PC-3 (cell line): Measurements from ENCODE around the gene ABHD2. TPM values are rescaled to one million over a fixed set of nuclear protein-coding genes. Genes with fewer than 3 reads are reported as not detected.
"Not testable (repeated sequence)": the region's sequence is repeated elsewhere in the genome, so short reads cannot be mapped to it uniquely, and the experiment has no call there.

Experiments
- ATAC-seq: fragments of 200-7000 bp; cut with Tn5 transposase; 2 replicates; pipeline ENCODE4 v1.9.1; 2020; ENCODE audit warnings: mild to moderate bottlenecking, moderate library complexity
- BruUV-seq: library from RNA; stranded (reverse); fragments of 400-500 nt; replicated peaks from 2 replicates; lab custom pipeline; 2021; lab: Mats Ljungman, UMichigan
- CTCF ChIA-PET: fragments of 300-600 bp; sonication (Branson Sonifier 250); formaldehyde crosslinking; loops from one replicate; lab custom pipeline; 2022; ENCODE audit warnings: antibody characterized with exemption; lab: Charles Lee
- POLR2A ChIA-PET: fragments of 300-600 bp; sonication (Branson Sonifier 250); formaldehyde crosslinking; loops from one replicate; lab custom pipeline; 2022; ENCODE audit warnings: antibody characterized with exemption; ENCODE audit not compliant: unreplicated experiment; lab: Charles Lee
- DNase-seq: peaks from one replicate; pipeline ENCODE4 v3.0.0-alpha.2; 2015
- H2AFZ ChIP-seq: fragments of 300-600 bp; sonication (generic); 2 replicates; pipeline ENCODE4 v1.6.0; 2016; ENCODE audit warnings: antibody characterized with exemption, low read length
- H3F3A ChIP-seq: fragments of 300-600 bp; sonication (generic); one replicate; pipeline ENCODE4 v1.6.0; 2017; ENCODE audit warnings: antibody characterized with exemption, low read length, control low read depth, mild to moderate bottlenecking; ENCODE audit not compliant: unreplicated experiment
- H3K27ac ChIP-seq: fragments of 300-600 bp; sonication (generic); 2 replicates; pipeline ENCODE4 v1.5.1; 2016; ENCODE audit warnings: mild to moderate bottlenecking, low read length
- H3K27me3 ChIP-seq: fragments of 300-600 bp; sonication (generic); 2 replicates; pipeline ENCODE4 v1.6.1; 2016; ENCODE audit warnings: low read length, mixed read lengths
- H3K36me3 ChIP-seq: fragments of 300-600 bp; sonication (generic); 2 replicates; pipeline ENCODE4 v1.6.1; 2016; ENCODE audit warnings: low read depth, mixed run types, low read length, mixed read lengths
- H3K4me1 ChIP-seq: fragments of 300-600 bp; sonication (generic); 2 replicates; pipeline ENCODE4 v1.5.1; 2016; ENCODE audit warnings: low read length; ENCODE audit not compliant: insufficient read depth
- H3K4me2 ChIP-seq: fragments of 300-600 bp; sonication (generic); 2 replicates; pipeline ENCODE4 v1.6.0; 2016; ENCODE audit warnings: low read length
- H3K4me3 ChIP-seq: fragments of 300-600 bp; sonication (generic); 2 replicates; pipeline ENCODE4 v1.5.1; 2016; ENCODE audit warnings: mild to moderate bottlenecking, low read length, mixed read lengths
- H3K79me2 ChIP-seq: fragments of 300-600 bp; sonication (generic); 2 replicates; pipeline ENCODE4 v1.6.1; 2017; ENCODE audit warnings: low read length, mixed read lengths
- H3K9ac ChIP-seq: fragments of 300-600 bp; sonication (generic); 2 replicates; pipeline ENCODE4 v1.6.0; 2016; ENCODE audit warnings: mild to moderate bottlenecking, low read length
- H3K9me2 ChIP-seq: fragments of 300-600 bp; sonication (generic); replicated peaks from 2 replicates; pipeline ENCODE4 v1.6.1; 2016; ENCODE audit warnings: mixed run types, low read length, mixed read lengths
- H3K9me3 ChIP-seq: fragments of 300-600 bp; sonication (generic); 2 replicates; pipeline ENCODE4 v1.6.1; 2016; ENCODE audit warnings: low read length, mixed read lengths
- H4K20me1 ChIP-seq: fragments of 300-600 bp; sonication (generic); 2 replicates; pipeline ENCODE4 v1.6.1; 2016; ENCODE audit warnings: low read length, mixed read lengths
- CTCF ChIP-seq: fragments of 300-600 bp; sonication (generic); conservative IDR thresholded peaks from 2 replicates; pipeline ENCODE4 v1.5.1; 2017; ENCODE audit warnings: antibody characterized with exemption, low read depth, mild to moderate bottlenecking, low read length
- EZH2 ChIP-seq: fragments of 300-600 bp; sonication (generic); IDR thresholded peaks from one replicate; pipeline ENCODE4 v1.6.1; 2017; ENCODE audit warnings: antibody characterized with exemption, mild to moderate bottlenecking, low read length; ENCODE audit not compliant: unreplicated experiment
- EZH2phosphoT487 ChIP-seq: fragments of 300-600 bp; sonication (generic); IDR thresholded peaks from 2 replicates; pipeline ENCODE4 v1.6.1; 2018; ENCODE audit warnings: mild to moderate bottlenecking, antibody characterized with exemption, low read length, borderline replicate concordance
- intact Hi-C: fragments of 100-400 bp; cut with micrococcal nuclease; formaldehyde crosslinking; loops from 2 replicates; pipeline ENCODE4 v1.9.0; 2023
- total RNA-seq: library from RNA; depleted of rRNA; stranded (reverse); fragments of >200 nt; gene quantifications from 2 replicates; pipeline ENCODE4 v1.2.3, GENCODE V29; 2014

Gene ABHD2
- total RNA-seq, 1 experiment from 2014 or later, result 34.0 TPM

GRCh38 chr15:89041507-89041906 lies 46.7 kb upstream of the ABHD2 start:
- no peak overlapping the region for H2AFZ ChIP-seq
- intact Hi-C loops, result no loop called here
- H3K9ac ChIP-seq, result no peak overlapping the region
- H3K9me2 ChIP-seq, result no peaks in the 10 kb centered on the region
- 0 out of 2 replicates have a peak, but pooled peaks cover 3% of the 10 kb centered on the region for H3K27me3 ChIP-seq
- POLR2A ChIA-PET, result no interaction called here
- TF ChIP-seq EZH2phosphoT487, result no peak
- no peak for TF ChIP-seq EZH2
- TF ChIP-seq CTCF, result no peak
- no TSS peak for BruUV-seq
- no peak overlapping the region for H3K4me2 ChIP-seq
- H3K79me2 ChIP-seq, result no peaks in the 10 kb centered on the region
- no peak for ATAC-seq
- no peak overlapping the region for H3K4me3 ChIP-seq
- no peak for DNase-seq
- no peaks in the 10 kb centered on the region for H3K9me3 ChIP-seq
- CTCF ChIA-PET, result no interaction called here
- H4K20me1 ChIP-seq, result no peaks in the 10 kb centered on the region
- no peaks in the 10 kb centered on the region for H3K36me3 ChIP-seq
- no peaks in the 10 kb centered on the region for H3F3A ChIP-seq
- H3K27ac ChIP-seq, result no peak overlapping the region
- H3K4me1 ChIP-seq, result no peaks in the 10 kb centered on the region

- CTCF ChIA-PET, result no interaction called here
- Histone ChIP-seq H3K27me3 (no peaks in the 10 kb centered on the region), H3K9me2 (no peaks in the 10 kb centered on the region), H3F3A (no peaks in the 10 kb centered on the region), H3K27ac (no peak overlapping the region), H2AFZ (no peak overlapping the region), H4K20me1 (no peaks in the 10 kb centered on the region), H3K4me1 (no peaks in the 10 kb centered on the region), H3K9ac (no peak overlapping the region), H3K79me2 (no peaks in the 10 kb centered on the region), H3K4me3 (no peak overlapping the region), H3K36me3 (no peaks in the 10 kb centered on the region), H3K9me3 (no peaks in the 10 kb centered on the region), H3K4me2 (no peak overlapping the region)
- intact Hi-C loops, result no loop called here
- no TSS peak for BruUV-seq
- ATAC-seq, result no peak
- DNase-seq, result no peak
- POLR2A ChIA-PET, result no interaction called here
- no peak for TF ChIP-seq CTCF
- TF ChIP-seq EZH2, result no peak
- no peak for TF ChIP-seq EZH2phosphoT487
These were observed 45.9 kb upstream of the ABHD2 start for GRCh38 chr15:89042387-89042786.

GRCh38 chr15:89043031-89044002 lies 44.9 kb upstream of the ABHD2 start:
- H4K20me1 ChIP-seq, result no peaks in the 10 kb centered on the region
- no peak overlapping the region for H3K27ac ChIP-seq
- H3K9ac ChIP-seq, result no peak overlapping the region
- BruUV-seq, result no TSS peak
- H3K4me3 ChIP-seq, result no peak overlapping the region
- H3K9me3 ChIP-seq, result no peaks in the 10 kb centered on the region
- no peaks in the 10 kb centered on the region for H3F3A ChIP-seq
- POLR2A ChIA-PET, result no interaction called here
- TF ChIP-seq EZH2 (no peak), EZH2phosphoT487 (no peak), CTCF (no peak)
- intact Hi-C loops, result no loop called here
- H3K27me3 ChIP-seq, result no peaks in the 10 kb centered on the region
- no peaks in the 10 kb centered on the region for H3K79me2 ChIP-seq
- no peaks in the 10 kb centered on the region for H3K36me3 ChIP-seq
- ATAC-seq, result no peak
- H3K4me1 ChIP-seq, result no peaks in the 10 kb centered on the region
- no peak overlapping the region for H3K4me2 ChIP-seq
- DNase-seq, result no peak
- CTCF ChIA-PET, result no interaction called here
- H2AFZ ChIP-seq, result no peak overlapping the region
- no peaks in the 10 kb centered on the region for H3K9me2 ChIP-seq

GRCh38 chr15:89049016-89049666 lies 39.1 kb upstream of the ABHD2 start:
- H3K9ac ChIP-seq, H3K36me3 ChIP-seq, H3K27me3 ChIP-seq, H3F3A ChIP-seq, H4K20me1 ChIP-seq, H3K4me3 ChIP-seq, H3K9me2 ChIP-seq, H3K4me1 ChIP-seq, H3K4me2 ChIP-seq, CTCF ChIA-PET, POLR2A ChIA-PET, H3K9me3 ChIP-seq, H2AFZ ChIP-seq, intact Hi-C loops, BruUV-seq, H3K27ac ChIP-seq, ATAC-seq, H3K79me2 ChIP-seq, DNase-seq: not testable (repeated sequence)
